Pancreas (tissue), 10 donors: ENCODE data around the gene DNMT3A. TPM values are rescaled to one million over a fixed set of nuclear protein-coding genes. Genes with fewer than 3 reads are reported as not detected.

ENCODE experiments used
- ATAC-seq, 4 donors: fragments of 200-7000 bp; cut with Tn5 transposase; one replicate each; pipeline versions ENCODE4 v1.8.0 to v1.9.1; 2020; ENCODE audit warnings: mild to moderate bottlenecking in 4 of 4, moderate library complexity in 4 of 4
- DNase-seq, 6 donors: peaks; one replicate each; pipeline ENCODE4 v3.0.0-alpha.2; 2020
- FAIRE-seq: peaks from 2 replicates; lab custom pipeline; 2012; peaks lifted over from hg19 to GRCh38; lab: Jason Lieb, UNC
- H3K27ac ChIP-seq, 4 donors: fragments of 200-600 bp; sonication (generic); 1 replicate in 3 of 4; 2 replicates in 1 of 4; pipeline versions ENCODE4 v1.5.0 to v1.8.0; 2020
- H3K27me3 ChIP-seq, 4 donors: fragments of 200-600 bp; one replicate each; pipeline ENCODE4 v1.8.0; 2021
- H3K36me3 ChIP-seq, 3 donors: fragments of 200-600 bp; sonication (generic) in 1 of 3; one replicate each; pipeline versions ENCODE4 v1.5.0 to v1.8.0; 2020 to 2021
- H3K4me1 ChIP-seq, 3 donors: fragments of 200-600 bp; one replicate each; pipeline ENCODE4 v1.8.0; 2021
- H3K4me3 ChIP-seq, 4 donors: fragments of 200-600 bp; sonication (generic) in 2 of 4; one replicate each; pipeline versions ENCODE4 v1.5.0 to v1.8.0; 2020 to 2021
- H3K9me3 ChIP-seq, 4 donors: fragments of 200-600 bp; one replicate each; pipeline ENCODE4 v1.8.0; 2021
- WGBS, 2 donors: extraction: QIAGEN DNeasy Blood & Tissue Kit; methylation state at CpG; one replicate each; pipeline ENCODE4 v1.1.7; 2013; 5-methylcytosine and 5-hydroxymethylcytosine counted together
- intact Hi-C, 3 donors: fragments of 100-400 bp; cut with DNase I; formaldehyde crosslinking; loops; one replicate each; pipeline versions ENCODE4 v1.11.1 to v1.14.2; 2022
- polyA plus RNA-seq, 2 donors: library from polyadenylated mRNA; stranded (reverse); fragments of 200-250 nt; gene quantifications; one replicate each; pipeline ENCODE4 v1.2.3, GENCODE V29; 2013
- total RNA-seq, 6 donors: library from RNA; stranded (reverse); fragmentation: NEBNext Ultra II Directional in 4 of 6; extraction: Animal tissue kit (Norgen Biotek cat#: 25700) in 4 of 6; gene quantifications; one replicate each; pipeline versions ENCODE4 v1.2.1 to v1.2.4, GENCODE V29; 2021 to 2023
- TF ChIP-seq, protein P1 (sequence below), 4 donors: fragments of 200-600 bp; sonication (generic) in 3 of 4; IDR thresholded peaks; one replicate each; pipeline versions ENCODE4 v1.5.0 to v1.8.0; 2021; ENCODE audit warnings: antibody characterized with exemption in 4 of 4
- donor health status: healthy with polysubstance abuse.
- donor health status: DM: no; HTN: no; CAD: no; lungs with moderate emphysema.
- donor health status: DM: no; HTN: no; CAD: no.
- donor health status: control.
- donor health status: control.
- donor health status: Bipolar disorder and iron deficiency.
- donor health status: DM: yes; HTN: yes; CAD: no.
- donor health status: DM: no; HTN: no; CAD: no.
- donor health status: DM: no; HTN: no; CAD: no.
- donor health status: DM: yes; HTN: yes; CAD: no.

The DNMT3A gene
- total and polyA plus RNA-seq, 8 donors: 10.3 to 30.9 (median 17.5) TPM

DNA sequence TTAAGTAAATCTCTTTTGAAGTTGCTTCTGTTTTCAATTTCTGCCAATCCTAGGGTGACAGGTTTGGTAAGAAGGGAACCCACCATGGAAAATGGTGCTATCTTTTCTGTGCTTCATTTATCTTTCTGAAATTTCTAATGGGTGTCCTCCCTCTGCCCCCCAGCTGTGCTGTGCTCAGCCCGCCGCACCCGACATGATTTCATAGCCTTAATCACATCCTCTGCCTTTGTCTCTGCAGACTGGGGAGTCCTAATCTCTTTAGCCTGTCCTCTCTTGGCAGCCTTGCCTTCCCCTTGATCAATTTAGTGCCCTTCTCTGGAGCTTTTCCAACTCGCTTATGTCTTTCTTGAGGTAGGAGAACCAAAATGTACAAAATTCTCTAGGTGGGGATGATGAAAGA, 49.3 kb downstream of the DNMT3A start:
- Histone ChIP-seq H3K27me3 (no peaks in the 10 kb centered on the region), H3K27ac (no peak overlapping the region), H3K36me3 (no peaks in the 10 kb centered on the region), H3K9me3 (no peaks in the 10 kb centered on the region), H3K4me1 (peaks cover 0 to 10% (median 0%) of the 10 kb centered on the region in 3 donors), H3K4me3 (no peak overlapping the region)
- intact Hi-C loops: no loop called here
- ATAC-seq (no peak), DNase-seq (no peak), FAIRE-seq (no peak)
- TF ChIP-seq, protein P1, sequence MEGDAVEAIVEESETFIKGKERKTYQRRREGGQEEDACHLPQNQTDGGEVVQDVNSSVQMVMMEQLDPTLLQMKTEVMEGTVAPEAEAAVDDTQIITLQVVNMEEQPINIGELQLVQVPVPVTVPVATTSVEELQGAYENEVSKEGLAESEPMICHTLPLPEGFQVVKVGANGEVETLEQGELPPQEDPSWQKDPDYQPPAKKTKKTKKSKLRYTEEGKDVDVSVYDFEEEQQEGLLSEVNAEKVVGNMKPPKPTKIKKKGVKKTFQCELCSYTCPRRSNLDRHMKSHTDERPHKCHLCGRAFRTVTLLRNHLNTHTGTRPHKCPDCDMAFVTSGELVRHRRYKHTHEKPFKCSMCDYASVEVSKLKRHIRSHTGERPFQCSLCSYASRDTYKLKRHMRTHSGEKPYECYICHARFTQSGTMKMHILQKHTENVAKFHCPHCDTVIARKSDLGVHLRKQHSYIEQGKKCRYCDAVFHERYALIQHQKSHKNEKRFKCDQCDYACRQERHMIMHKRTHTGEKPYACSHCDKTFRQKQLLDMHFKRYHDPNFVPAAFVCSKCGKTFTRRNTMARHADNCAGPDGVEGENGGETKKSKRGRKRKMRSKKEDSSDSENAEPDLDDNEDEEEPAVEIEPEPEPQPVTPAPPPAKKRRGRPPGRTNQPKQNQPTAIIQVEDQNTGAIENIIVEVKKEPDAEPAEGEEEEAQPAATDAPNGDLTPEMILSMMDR (IDR thresholded peaks at IDR 0.05): no peak
- WGBS, 2 donors: 84 to 92% methylated on average over 4 of the region's 4 CpGs

DNA sequence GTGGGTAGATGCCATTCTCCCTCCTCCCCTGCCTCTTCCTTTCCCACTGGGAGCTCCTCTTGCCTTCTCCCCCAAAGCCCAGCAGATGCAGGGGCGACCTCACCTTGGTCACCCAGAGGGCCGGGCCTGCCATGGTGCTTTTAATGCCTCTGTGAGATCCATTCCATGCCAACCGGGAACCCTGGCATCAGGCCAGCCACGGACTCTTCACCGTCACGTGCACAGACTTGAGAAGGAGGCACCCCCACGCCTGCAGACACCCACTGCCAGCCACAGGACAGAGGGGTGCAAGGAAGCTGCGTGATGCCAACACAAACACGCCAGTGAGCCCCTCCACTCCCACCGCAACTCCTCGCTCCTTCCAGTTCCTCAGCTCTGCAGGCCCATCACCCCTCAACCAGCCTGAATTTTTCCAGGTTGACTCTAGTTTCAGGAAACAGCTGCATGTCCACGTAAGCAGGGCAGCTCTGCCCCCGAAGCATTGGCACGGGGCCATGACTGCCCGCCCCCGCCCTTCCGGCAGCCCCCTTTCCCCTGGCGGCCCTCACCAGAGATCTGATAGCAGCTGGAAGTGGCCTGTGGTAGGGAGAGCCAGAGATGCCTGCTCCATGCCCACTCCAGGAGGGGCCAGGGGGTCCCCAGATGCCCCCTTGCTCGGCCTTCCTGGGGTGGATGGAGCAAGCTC, 50.8 kb downstream of the DNMT3A start:
- no peaks in the 10 kb centered on the region for H3K27me3 ChIP-seq
- no peaks in the 10 kb centered on the region for H3K9me3 ChIP-seq
- DNase-seq: peak in 1 of 6 donors; percentile 81
- peaks cover 0 to 10% (median 0%) of the 10 kb centered on the region in 3 donors for H3K4me1 ChIP-seq
- H3K36me3 ChIP-seq: no peaks in the 10 kb centered on the region
- intact Hi-C loops: no loop called here
- ATAC-seq: no peak
- 79 to 83% methylated on average over 19 of the region's 19 CpGs for WGBS, 2 donors
- TF ChIP-seq, protein P1 (IDR thresholded peaks at IDR 0.05): no peak
- no peak for FAIRE-seq
- no peak overlapping the region for H3K27ac ChIP-seq
- no peak overlapping the region for H3K4me3 ChIP-seq

DNA sequence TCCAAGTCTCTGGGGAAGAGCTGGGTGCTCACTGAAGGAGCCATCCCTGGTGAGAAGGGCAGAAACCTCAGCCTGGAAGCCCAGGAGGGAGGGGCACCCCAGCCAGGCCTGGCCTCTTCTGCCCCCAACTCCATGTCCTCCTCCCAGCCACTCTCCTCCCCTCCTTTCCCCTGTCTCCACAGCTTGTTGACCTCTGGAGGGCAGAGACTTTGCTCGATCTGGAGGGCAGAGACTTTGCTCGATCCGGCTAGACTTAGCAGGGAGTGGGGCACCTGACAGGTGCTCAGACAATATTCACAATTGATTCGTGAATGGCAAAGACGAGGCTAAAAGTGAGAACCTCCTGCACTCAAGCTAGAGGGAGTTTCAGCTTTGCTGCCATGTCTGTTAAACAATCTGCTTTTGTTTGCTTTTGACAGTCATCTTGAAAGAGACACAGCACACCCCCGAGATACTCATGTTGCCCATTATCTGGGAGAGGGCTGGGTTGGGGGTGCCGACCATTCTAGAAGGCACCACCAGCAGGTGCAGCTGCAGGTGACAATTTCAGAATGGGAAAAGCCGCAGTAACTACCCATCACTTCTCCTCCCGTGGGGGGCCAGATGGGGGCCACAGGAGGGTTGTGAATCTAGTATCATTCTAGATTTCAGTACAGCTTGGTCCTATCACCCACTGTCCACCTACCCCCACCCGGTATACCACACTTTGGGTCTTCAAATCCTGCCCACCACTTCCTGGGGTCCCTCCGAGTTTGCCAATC, 54.8 kb downstream of the DNMT3A start:
- no peak overlapping the region for H3K27ac ChIP-seq
- no peak overlapping the region for H3K4me3 ChIP-seq
- TF ChIP-seq, protein P1 (IDR thresholded peaks at IDR 0.05): no peak
- intact Hi-C loops: no loop called here
- 86 to 93% methylated on average over 11 of the region's 11 CpGs for WGBS, 2 donors
- no peaks in the 10 kb centered on the region for H3K4me1 ChIP-seq
- H3K36me3 ChIP-seq: peaks cover 0 to 2% (median 0%) of the 10 kb centered on the region in 3 donors
- no peaks in the 10 kb centered on the region for H3K9me3 ChIP-seq
- H3K27me3 ChIP-seq: no peaks in the 10 kb centered on the region
- ATAC-seq (no peak), FAIRE-seq (no peak), DNase-seq (peak in 1 of 6 donors; percentile 21)

DNA sequence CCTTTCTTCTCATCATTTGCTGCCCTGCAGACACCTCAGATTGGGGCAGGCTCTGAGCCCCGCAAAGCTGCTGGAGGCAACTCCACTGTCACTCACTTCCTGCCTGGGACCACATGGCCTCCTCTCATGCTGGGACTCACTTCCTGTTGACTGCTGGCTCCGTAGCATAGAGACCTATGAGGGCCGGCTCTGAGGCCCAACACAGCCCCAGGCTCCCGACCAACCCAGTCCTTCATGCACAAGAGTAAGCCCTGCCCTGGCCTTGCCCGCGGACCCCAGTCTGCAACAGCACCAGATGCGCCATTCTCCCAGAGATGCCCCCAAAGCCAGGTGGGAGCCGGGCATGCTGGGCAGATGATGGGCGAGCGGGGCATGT, 55.7 kb downstream of the DNMT3A start:
- H3K27ac ChIP-seq: no peak overlapping the region
- peak in 1 of 6 donors; percentile 60 for DNase-seq
- intact Hi-C loops: no loop called here
- WGBS, 2 donors: 81 to 84% methylated on average over 10 of the region's 10 CpGs
- H3K9me3 ChIP-seq: no peaks in the 10 kb centered on the region
- no peak overlapping the region for H3K4me3 ChIP-seq
- TF ChIP-seq, protein P1 (IDR thresholded peaks at IDR 0.05): no peak
- ATAC-seq: peak in 3 of 4 donors; percentile 46 to 74 (median 69)
- H3K27me3 ChIP-seq: no peaks in the 10 kb centered on the region
- no peaks in the 10 kb centered on the region for H3K4me1 ChIP-seq
- FAIRE-seq: no peak
- peaks cover 0 to 9% (median 0%) of the 10 kb centered on the region in 3 donors for H3K36me3 ChIP-seq
